GM12878 (cell line): Measurements from ENCODE around the gene KCNH4. TPM values are rescaled to one million over a fixed set of nuclear protein-coding genes. Genes with fewer than 3 reads are reported as not detected.

Experiments
- ATAC-seq: fragments of 200-7000 bp; cut with Tn5 transposase; 3 replicates; pipeline ENCODE4 v1.9.1; 2020; ENCODE audit warnings: mild to moderate bottlenecking, moderate library complexity
- BruUV-seq: library from RNA; stranded (reverse); fragments of 400-500 nt; replicated peaks from 2 replicates; lab custom pipeline; 2021; lab: Mats Ljungman, UMichigan
- CTCF ChIA-PET: fragments of 300-600 bp; sonication (Branson Sonifier 250); formaldehyde crosslinking; extraction: SDS; loops from one replicate; lab custom pipeline; 2021; ENCODE audit warnings: inconsistent platforms; lab: Yijun Ruan, JAX
- POLR2A ChIA-PET: fragments of 350-600 bp; formaldehyde crosslinking; extraction: SDS; loops from one replicate; lab custom pipeline; 2021; ENCODE audit warnings: inconsistent platforms; lab: Charles Lee
- RAD21 ChIA-PET: fragments of 300-600 bp; sonication (Branson Sonifier 250); formaldehyde crosslinking; loops from one replicate; lab custom pipeline; 2023; ENCODE audit warnings: antibody characterized with exemption; ENCODE audit not compliant: unreplicated experiment; lab: Charles Lee
- SMC1A ChIA-PET: fragments of 300-600 bp; sonication (Branson Sonifier 250); formaldehyde crosslinking; loops from one replicate; lab custom pipeline; 2023; ENCODE audit not compliant: unreplicated experiment, uncharacterized antibody; lab: Charles Lee
- DNase-seq: peaks from one replicate; pipeline ENCODE4 v3.0.0-alpha.2; 2011; ENCODE audit warnings: low read depth, low spot score
- FAIRE-seq: peaks from 3 replicates; lab custom pipeline; 2011; peaks lifted over from hg19 to GRCh38; lab: Jason Lieb, UNC
- H2AFZ ChIP-seq: 2 replicates; pipeline ENCODE4 v1.6.0; 2011; ENCODE audit warnings: low read depth, low read length, control low read depth; ENCODE audit not compliant: control insufficient read depth
- H3K27ac ChIP-seq: 2 replicates; pipeline ENCODE4 v1.5.1; 2011; ENCODE audit warnings: control low read depth; ENCODE audit not compliant: control insufficient read depth, insufficient read depth
- H3K27me3 ChIP-seq, 2 experiments: replicated peaks in 1 of 2; 2 replicates each; pipeline versions ENCODE4 v1.6.0 to v1.6.1; 2011; ENCODE audit warnings: low read length in 1 of 2; ENCODE audit not compliant: control insufficient read depth in 2 of 2, insufficient read depth in 2 of 2
- H3K36me3 ChIP-seq, 2 experiments: 2 replicates each; pipeline ENCODE4 v1.5.1; 2011; ENCODE audit warnings: low read length in 1 of 2; ENCODE audit not compliant: control insufficient read depth in 2 of 2, insufficient read depth in 2 of 2
- H3K4me1 ChIP-seq: 2 replicates; pipeline ENCODE4 v1.6.1; 2011; ENCODE audit warnings: mild to moderate bottlenecking, low read length, moderate library complexity, mixed read lengths; ENCODE audit not compliant: control insufficient read depth, insufficient read depth
- H3K4me2 ChIP-seq: 2 replicates; pipeline ENCODE4 v1.6.0; 2011; ENCODE audit warnings: control low read depth; ENCODE audit not compliant: control insufficient read depth, insufficient read depth
- H3K4me3 ChIP-seq: fragments of 200-600 bp; sonication (generic); 2 replicates; pipeline ENCODE4 v1.5.1; 2016
- H3K79me2 ChIP-seq: 2 replicates; pipeline ENCODE4 v1.6.0; 2011; ENCODE audit warnings: low read length; ENCODE audit not compliant: control insufficient read depth, insufficient read depth
- H3K9ac ChIP-seq: 2 replicates; pipeline ENCODE4 v1.8.0; 2011; ENCODE audit warnings: low read length, control low read depth, mixed read lengths; ENCODE audit not compliant: control insufficient read depth, insufficient read depth
- H3K9me3 ChIP-seq: replicated peaks from 3 replicates; pipeline ENCODE4 v1.5.1; 2011; ENCODE audit warnings: mild to moderate bottlenecking, low read length; ENCODE audit not compliant: control insufficient read depth, insufficient read depth
- H4K20me1 ChIP-seq: 2 replicates; pipeline ENCODE4 v1.6.0; 2011; ENCODE audit not compliant: control insufficient read depth, insufficient read depth
- CREB1 ChIP-seq: IDR thresholded peaks from 2 replicates; pipeline ENCODE4 v1.6.1; 2012; ENCODE audit warnings: low read depth, mild to moderate bottlenecking, inconsistent platforms
- EZH2 ChIP-seq: IDR thresholded peaks from 2 replicates; pipeline ENCODE4 v1.6.1; 2012; ENCODE audit warnings: low read depth, mild to moderate bottlenecking, control low read depth, inconsistent platforms, low read length, borderline replicate concordance; ENCODE audit not compliant: control insufficient read depth
- MYB ChIP-seq: fragments of 150-350 bp; IDR thresholded peaks from 2 replicates; pipeline ENCODE4 v1.6.1; 2014; ENCODE audit warnings: mild to moderate bottlenecking, low read depth, low read length, borderline replicate concordance
- RELB ChIP-seq: fragments of 450-650 bp; IDR thresholded peaks from 2 replicates; pipeline ENCODE4 v1.6.1; 2017; ENCODE audit warnings: low read depth, mild to moderate bottlenecking, moderate library complexity
- SMAD1 ChIP-seq: fragments of 450-650 bp; IDR thresholded peaks from 2 replicates; pipeline ENCODE4 v1.6.1; 2018; ENCODE audit warnings: mild to moderate bottlenecking, low read depth; ENCODE audit not compliant: partially characterized antibody
- STAT3 ChIP-seq: IDR thresholded peaks from 2 replicates; pipeline ENCODE4 v1.6.1; 2011; ENCODE audit warnings: low read depth, low read length, improper control_type of control experiment
- TARDBP ChIP-seq: IDR thresholded peaks from 2 replicates; pipeline ENCODE4 v1.6.1; 2016; ENCODE audit warnings: borderline replicate concordance
- ZNF592 ChIP-seq: fragments of 450-650 bp; IDR thresholded peaks from 2 replicates; pipeline ENCODE4 v1.6.1; 2017; ENCODE audit warnings: mild to moderate bottlenecking, moderate library complexity
- WGBS: methylation state at CpG from one replicate; pipeline ENCODE4 v1.1.6; 2016; ENCODE audit warnings: low lambda C conversion rate; ENCODE audit not compliant: insufficient replicate concordance, insufficient coverage; ENCODE audit errors: missing lambda C conversion rate; 5-methylcytosine and 5-hydroxymethylcytosine counted together
- in situ Hi-C: fragments of 300-500 bp; cut with MboI; formaldehyde crosslinking; loops from 9 replicates; pipeline ENCODE4 v1.14.3; 2018; ENCODE audit warnings: mixed read lengths
- intact Hi-C: fragments of 100-400 bp; cut with micrococcal nuclease; formaldehyde crosslinking; loops from one replicate; pipeline ENCODE4 v1.14.2; 2022; ENCODE audit not compliant: unreplicated experiment
- polyA plus RNA-seq, 11 experiments: library from polyadenylated mRNA; depleted of rRNA in 4 of 11; unstranded in 6 of 11; stranded (reverse) in 5 of 11; fragments of >200 nt; fragmentation: Nextera tagmentation in 4 of 11; fragmentation: Illumina TruSeq in 1 of 11; extraction: Ambion mirVana in 4 of 11; extraction: Trizol in 1 of 11; gene quantifications; 1 replicate in 1 of 11; 2 replicates in 10 of 11; pipeline versions ENCODE4 v1.2.1 to v1.2.3, GENCODE V29; 2011 to 2016; ENCODE audit warnings: inconsistent platforms in 2 of 11, missing spikeins in 2 of 11, low read depth in 1 of 11
- total RNA-seq, 4 experiments: library from RNA; depleted of rRNA in 3 of 4; stranded (reverse); fragments of >200 nt in 3 of 4; fragmentation: Illumina TruSeq in 1 of 4; extraction: Trizol in 1 of 4; gene quantifications; 2 replicates each; pipeline versions ENCODE4 v1.2.1 to v1.2.3, GENCODE V29; 2013 to 2021

KCNH4 gene
- total and polyA plus RNA-seq, 10 of the 15 experiments (the other 5 are each of a cell fraction or from before 2014, with no cell fraction given) = 0.03 to 0.88 (median 0.10) TPM; not detected in 2

GRCh38 chr17:42202696-42203095, 21.8 kb upstream of the KCNH4 start (continued):
- TF ChIP-seq ZNF592 (no peak), STAT3 (no peak), RELB (no peak)

- FAIRE-seq = no peak
- intact Hi-C loops = no loop called here
- POLR2A ChIA-PET = no interaction called here
Observed at GRCh38 chr17:42202159-42202558, 21.2 kb upstream of the KCNH4 start.

More at GRCh38 chr17:42202159-42202558, 21.2 kb upstream of the KCNH4 start:
- no peak overlapping the region for H2AFZ ChIP-seq
- WGBS = 96% methylated on average over 6 of the region's 6 CpGs
- no peaks in the 10 kb centered on the region for H3K79me2 ChIP-seq
- ChIA-PET RAD21 (no interaction called here), CTCF (interaction anchor here (0.6 kb wide), 1 partner anchor 23 kb away, joined by 3 read pairs; no protein-coding TSS in a partner anchor), SMC1A (interaction anchor here (0.9 kb wide), 1 partner anchor 204 kb away, joined by 3 read pairs; no protein-coding TSS in a partner anchor)
- ATAC-seq = no peak
- no peak overlapping the region for H3K4me2 ChIP-seq
- in situ Hi-C loops = no loop called here
- no peak for DNase-seq
- no TSS peak for BruUV-seq
- H3K4me3 ChIP-seq = no peak overlapping the region
- no peaks in the 10 kb centered on the region for H3K9me3 ChIP-seq
- H4K20me1 ChIP-seq = no peaks in the 10 kb centered on the region
- TF ChIP-seq MYB (no peak), SMAD1 (no peak), CREB1 (no peak), EZH2 (no peak), TARDBP (no peak)
- TF ChIP-seq, all 136 proteins: peak for 0
- Histone ChIP-seq H3K4me1 (no peaks in the 10 kb centered on the region; the same call in 1 of the 2 replicates), H3K9ac (no peak overlapping the region), H3K36me3 (peaks cover 5 to 26% of the 10 kb centered on the region in 2 experiments; a peak in 3 of 4 replicates), H3K27me3 (no peaks in the 10 kb centered on the region), H3K27ac (no peak overlapping the region)
